Measurements from ENCODE around the gene HNF1A. TPM values are rescaled to one million over a fixed set of nuclear protein-coding genes. Genes with fewer than 3 reads are reported as not detected.

Gene HNF1A
- total and polyA plus RNA-seq, 2 of the 13 experiments (the other 11 are each of a cell fraction or from before 2014, with no cell fraction given), result 13.4 to 34.7 TPM

DNA sequence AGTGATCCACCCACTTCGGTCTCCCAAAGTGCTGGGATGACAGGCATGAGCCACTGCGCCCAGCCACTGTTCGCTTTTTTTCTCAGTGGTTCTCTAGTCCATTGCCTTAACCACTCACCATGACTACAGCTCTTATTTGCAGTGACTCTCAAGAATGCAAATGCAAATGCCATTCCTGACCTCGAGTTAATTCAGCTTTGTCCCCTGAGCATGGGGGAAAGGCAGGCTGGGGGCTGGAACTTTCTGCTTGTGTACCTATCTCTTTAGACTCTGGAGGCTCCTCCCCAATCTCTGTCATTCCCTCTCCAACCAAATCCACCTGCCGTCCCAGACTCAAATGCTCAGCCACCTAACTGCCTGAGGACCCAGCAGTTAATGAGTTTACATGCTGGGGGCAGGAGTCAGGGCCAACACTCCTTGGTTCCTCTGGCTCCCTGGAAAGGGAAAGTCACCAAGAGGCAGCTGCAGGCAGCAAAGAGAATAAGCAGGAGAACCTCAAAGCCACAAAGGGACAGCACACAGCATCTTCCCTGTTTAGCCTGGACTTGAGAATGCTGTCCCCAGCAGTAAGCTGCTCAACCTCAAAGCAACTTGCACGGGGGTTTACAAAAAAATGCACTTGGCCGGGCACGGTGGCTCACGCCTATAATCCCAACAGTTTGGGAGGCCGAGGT is 5.3 kb upstream of the HNF1A start (continued):
- TF ChIP-seq SOX5 (CRISPR knock-in tag; IDR thresholded peaks at IDR 0.05; ENCODE audit: borderline replicate concordance) (peak; percentile 37; the same call in 1 of the 2 replicates), NR2F6 (IDR thresholded peaks at IDR 0.05) (peak; percentile 35; the same call in 1 of the 2 replicates), NR2F6 (CRISPR knock-in tag; IDR thresholded peaks at IDR 0.05) (peak; percentile 45; the same call in 1 of the 2 replicates), ZNF7 (CRISPR knock-in tag; IDR thresholded peaks at IDR 0.05) (no peak), ZNF383 (CRISPR knock-in tag; IDR thresholded peaks at IDR 0.05; ENCODE audit: borderline replicate concordance) (0 out of 2 replicates have a peak, but pooled peaks have one; percentile 72), FOXA1 (IDR thresholded peaks at IDR 0.05) (no peak), FOXA1 (CRISPR knock-in tag; IDR thresholded peaks at IDR 0.05) (peak; percentile 46), MYC (CRISPR knock-in tag; IDR thresholded peaks at IDR 0.05; ENCODE audit: borderline replicate concordance) (no peak), RARG (CRISPR knock-in tag; IDR thresholded peaks at IDR 0.05; ENCODE audit: low read depth) (no peak), TAF1 (CRISPR knock-in tag; IDR thresholded peaks at IDR 0.05) (0 out of 2 replicates have a peak, but pooled peaks have one; percentile 15), ZFY (CRISPR knock-in tag; IDR thresholded peaks at IDR 0.05) (0 out of 2 replicates have a peak, but pooled peaks have one; percentile 24)
- TF ChIP-seq, protein P1, sequence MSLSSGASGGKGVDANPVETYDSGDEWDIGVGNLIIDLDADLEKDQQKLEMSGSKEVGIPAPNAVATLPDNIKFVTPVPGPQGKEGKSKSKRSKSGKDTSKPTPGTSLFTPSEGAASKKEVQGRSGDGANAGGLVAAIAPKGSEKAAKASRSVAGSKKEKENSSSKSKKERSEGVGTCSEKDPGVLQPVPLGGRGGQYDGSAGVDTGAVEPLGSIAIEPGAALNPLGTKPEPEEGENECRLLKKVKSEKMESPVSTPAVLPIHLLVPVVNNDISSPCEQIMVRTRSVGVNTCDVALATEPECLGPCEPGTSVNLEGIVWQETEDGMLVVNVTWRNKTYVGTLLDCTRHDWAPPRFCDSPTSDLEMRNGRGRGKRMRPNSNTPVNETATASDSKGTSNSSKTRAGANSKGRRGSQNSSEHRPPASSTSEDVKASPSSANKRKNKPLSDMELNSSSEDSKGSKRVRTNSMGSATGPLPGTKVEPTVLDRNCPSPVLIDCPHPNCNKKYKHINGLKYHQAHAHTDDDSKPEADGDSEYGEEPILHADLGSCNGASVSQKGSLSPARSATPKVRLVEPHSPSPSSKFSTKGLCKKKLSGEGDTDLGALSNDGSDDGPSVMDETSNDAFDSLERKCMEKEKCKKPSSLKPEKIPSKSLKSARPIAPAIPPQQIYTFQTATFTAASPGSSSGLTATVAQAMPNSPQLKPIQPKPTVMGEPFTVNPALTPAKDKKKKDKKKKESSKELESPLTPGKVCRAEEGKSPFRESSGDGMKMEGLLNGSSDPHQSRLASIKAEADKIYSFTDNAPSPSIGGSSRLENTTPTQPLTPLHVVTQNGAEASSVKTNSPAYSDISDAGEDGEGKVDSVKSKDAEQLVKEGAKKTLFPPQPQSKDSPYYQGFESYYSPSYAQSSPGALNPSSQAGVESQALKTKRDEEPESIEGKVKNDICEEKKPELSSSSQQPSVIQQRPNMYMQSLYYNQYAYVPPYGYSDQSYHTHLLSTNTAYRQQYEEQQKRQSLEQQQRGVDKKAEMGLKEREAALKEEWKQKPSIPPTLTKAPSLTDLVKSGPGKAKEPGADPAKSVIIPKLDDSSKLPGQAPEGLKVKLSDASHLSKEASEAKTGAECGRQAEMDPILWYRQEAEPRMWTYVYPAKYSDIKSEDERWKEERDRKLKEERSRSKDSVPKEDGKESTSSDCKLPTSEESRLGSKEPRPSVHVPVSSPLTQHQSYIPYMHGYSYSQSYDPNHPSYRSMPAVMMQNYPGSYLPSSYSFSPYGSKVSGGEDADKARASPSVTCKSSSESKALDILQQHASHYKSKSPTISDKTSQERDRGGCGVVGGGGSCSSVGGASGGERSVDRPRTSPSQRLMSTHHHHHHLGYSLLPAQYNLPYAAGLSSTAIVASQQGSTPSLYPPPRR (CRISPR knock-in tag; IDR thresholded peaks at IDR 0.05; ENCODE audit: borderline replicate concordance), result 0 out of 2 replicates have a peak, but pooled peaks have one; percentile 22
- TF ChIP-seq, protein P2, sequence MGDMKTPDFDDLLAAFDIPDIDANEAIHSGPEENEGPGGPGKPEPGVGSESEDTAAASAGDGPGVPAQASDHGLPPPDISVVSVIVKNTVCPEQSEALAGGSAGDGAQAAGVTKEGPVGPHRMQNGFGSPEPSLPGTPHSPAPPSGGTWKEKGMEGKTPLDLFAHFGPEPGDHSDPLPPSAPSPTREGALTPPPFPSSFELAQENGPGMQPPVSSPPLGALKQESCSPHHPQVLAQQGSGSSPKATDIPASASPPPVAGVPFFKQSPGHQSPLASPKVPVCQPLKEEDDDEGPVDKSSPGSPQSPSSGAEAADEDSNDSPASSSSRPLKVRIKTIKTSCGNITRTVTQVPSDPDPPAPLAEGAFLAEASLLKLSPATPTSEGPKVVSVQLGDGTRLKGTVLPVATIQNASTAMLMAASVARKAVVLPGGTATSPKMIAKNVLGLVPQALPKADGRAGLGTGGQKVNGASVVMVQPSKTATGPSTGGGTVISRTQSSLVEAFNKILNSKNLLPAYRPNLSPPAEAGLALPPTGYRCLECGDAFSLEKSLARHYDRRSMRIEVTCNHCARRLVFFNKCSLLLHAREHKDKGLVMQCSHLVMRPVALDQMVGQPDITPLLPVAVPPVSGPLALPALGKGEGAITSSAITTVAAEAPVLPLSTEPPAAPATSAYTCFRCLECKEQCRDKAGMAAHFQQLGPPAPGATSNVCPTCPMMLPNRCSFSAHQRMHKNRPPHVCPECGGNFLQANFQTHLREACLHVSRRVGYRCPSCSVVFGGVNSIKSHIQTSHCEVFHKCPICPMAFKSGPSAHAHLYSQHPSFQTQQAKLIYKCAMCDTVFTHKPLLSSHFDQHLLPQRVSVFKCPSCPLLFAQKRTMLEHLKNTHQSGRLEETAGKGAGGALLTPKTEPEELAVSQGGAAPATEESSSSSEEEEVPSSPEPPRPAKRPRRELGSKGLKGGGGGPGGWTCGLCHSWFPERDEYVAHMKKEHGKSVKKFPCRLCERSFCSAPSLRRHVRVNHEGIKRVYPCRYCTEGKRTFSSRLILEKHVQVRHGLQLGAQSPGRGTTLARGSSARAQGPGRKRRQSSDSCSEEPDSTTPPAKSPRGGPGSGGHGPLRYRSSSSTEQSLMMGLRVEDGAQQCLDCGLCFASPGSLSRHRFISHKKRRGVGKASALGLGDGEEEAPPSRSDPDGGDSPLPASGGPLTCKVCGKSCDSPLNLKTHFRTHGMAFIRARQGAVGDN (CRISPR knock-in tag; IDR thresholded peaks at IDR 0.05), result peak; percentile 32; the same call in 1 of the 2 replicates
- TF ChIP-seq, protein P3, sequence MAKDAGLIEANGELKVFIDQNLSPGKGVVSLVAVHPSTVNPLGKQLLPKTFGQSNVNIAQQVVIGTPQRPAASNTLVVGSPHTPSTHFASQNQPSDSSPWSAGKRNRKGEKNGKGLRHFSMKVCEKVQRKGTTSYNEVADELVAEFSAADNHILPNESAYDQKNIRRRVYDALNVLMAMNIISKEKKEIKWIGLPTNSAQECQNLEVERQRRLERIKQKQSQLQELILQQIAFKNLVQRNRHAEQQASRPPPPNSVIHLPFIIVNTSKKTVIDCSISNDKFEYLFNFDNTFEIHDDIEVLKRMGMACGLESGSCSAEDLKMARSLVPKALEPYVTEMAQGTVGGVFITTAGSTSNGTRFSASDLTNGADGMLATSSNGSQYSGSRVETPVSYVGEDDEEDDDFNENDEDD (CRISPR knock-in tag; IDR thresholded peaks at IDR 0.05; ENCODE audit: borderline replicate concordance), result peak; percentile 32; the same call in 1 of the 2 replicates
- TF ChIP-seq, protein P4, sequence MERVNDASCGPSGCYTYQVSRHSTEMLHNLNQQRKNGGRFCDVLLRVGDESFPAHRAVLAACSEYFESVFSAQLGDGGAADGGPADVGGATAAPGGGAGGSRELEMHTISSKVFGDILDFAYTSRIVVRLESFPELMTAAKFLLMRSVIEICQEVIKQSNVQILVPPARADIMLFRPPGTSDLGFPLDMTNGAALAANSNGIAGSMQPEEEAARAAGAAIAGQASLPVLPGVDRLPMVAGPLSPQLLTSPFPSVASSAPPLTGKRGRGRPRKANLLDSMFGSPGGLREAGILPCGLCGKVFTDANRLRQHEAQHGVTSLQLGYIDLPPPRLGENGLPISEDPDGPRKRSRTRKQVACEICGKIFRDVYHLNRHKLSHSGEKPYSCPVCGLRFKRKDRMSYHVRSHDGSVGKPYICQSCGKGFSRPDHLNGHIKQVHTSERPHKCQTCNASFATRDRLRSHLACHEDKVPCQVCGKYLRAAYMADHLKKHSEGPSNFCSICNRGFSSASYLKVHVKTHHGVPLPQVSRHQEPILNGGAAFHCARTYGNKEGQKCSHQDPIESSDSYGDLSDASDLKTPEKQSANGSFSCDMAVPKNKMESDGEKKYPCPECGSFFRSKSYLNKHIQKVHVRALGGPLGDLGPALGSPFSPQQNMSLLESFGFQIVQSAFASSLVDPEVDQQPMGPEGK (CRISPR knock-in tag; IDR thresholded peaks at IDR 0.05), result peak; percentile 54; the same call in 1 of the 2 replicates
- TF ChIP-seq, protein P5, sequence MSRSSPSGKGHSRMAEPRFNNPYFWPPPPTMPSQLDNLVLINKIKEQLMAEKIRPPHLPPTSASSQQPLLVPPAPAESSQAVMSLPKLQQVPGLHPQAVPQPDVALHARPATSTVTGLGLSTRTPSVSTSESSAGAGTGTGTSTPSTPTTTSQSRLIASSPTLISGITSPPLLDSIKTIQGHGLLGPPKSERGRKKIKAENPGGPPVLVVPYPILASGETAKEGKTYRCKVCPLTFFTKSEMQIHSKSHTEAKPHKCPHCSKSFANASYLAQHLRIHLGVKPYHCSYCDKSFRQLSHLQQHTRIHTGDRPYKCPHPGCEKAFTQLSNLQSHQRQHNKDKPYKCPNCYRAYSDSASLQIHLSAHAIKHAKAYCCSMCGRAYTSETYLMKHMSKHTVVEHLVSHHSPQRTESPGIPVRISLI (CRISPR knock-in tag; IDR thresholded peaks at IDR 0.05; ENCODE audit: borderline replicate concordance), result peak; percentile 36; the same call in 1 of the 2 replicates

All from HepG2 (cell line).